HG03108 (cell line): ENCODE data around the gene SUPT4H1.

Experiments used
- ATAC-seq: cut with Tn5 transposase; IDR thresholded peaks from one replicate; pipeline ENCODE4 v1.9.1; 2021; ENCODE audit warnings: moderate library complexity; ENCODE audit not compliant: unreplicated experiment

Gene SUPT4H1

DNA sequence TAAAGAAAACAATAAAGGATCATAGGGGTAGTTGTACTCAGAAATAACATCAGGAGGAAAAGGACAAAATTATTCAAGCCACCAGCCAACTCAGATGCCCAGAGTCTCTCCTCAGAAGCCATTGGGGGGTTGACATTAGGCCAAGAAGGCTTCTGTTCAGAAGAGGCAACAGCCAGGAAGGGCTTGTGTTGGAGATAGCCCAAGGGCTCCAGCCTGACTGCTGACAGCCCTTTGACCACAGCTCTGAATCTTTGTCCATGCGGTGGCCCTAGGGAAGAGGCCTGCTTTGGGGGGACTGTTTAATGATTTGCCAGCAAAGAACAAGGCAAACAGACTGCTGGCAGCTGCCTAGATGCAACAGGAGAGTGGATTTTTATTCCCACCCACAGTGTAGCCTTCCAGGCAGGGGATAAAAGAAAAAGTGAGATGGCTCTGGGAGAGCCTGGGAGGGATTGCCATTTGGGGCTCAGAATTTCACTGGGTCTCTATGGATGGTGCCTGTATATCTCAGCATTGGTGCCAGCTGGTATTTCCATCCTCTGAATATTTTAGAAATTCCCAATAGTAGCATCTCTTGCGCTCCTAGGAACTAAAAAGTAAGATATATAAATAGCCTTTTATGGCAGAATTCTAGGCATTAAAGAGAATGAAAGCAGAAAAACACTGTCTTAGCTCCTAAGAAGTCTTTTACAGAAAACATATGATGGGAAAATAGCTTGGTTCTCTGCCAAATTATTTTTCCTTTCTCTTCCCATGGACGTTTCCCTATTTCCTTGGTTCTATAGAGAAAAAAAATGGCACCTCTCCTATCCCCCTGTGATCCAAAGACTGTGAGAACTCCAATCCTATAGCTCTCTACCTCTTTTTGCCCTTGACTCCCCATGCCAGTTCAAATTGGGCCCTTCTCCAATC, 29.4 kb upstream of the SUPT4H1 start:
- ATAC-seq, result no peak

GRCh38 chr17:58380207-58381123, 28.5 kb upstream of the SUPT4H1 start:
- ATAC-seq, result no peak

- no peak for ATAC-seq
Measured at GRCh38 chr17:58379511-58379824, 27.5 kb upstream of the SUPT4H1 start.

DNA sequence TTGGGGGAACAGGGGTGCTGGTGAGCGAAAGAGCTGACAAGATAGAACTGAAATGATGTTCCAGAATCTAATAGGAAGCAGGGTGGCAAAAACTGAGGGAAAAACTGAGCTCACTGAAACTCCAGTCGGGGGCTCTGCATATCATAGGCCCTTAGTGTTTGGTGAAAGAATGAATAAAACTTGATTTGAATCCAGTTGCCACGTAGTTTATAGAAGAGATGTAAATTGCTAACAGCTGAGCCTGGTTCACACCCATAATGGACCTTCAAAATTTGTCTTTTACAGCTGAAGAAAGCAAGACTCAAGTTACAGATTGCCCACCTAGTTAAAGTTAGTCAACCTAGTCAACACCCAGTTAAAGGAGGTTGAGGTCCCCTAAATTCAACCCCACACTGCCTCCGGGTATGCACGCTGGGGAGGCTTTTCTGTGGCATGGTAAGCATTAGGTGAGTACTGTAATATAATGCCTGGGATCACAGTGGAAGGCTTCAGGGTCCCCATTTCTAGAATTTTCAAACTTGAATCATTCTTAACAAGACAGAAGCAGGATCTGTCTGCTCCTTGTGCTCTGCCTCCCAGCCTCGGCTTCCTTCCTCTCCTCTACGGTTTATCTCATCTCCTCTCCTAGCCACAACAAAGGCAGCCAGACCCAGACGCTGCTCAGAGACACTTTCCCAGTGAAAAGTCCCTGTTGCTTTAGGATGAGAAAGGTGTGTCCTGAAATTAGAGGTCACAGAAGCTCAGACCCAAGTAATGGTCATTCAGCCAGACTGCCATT, 26.9 kb upstream of the SUPT4H1 start:
- no peak for ATAC-seq

- ATAC-seq, result no peak
Measured at GRCh38 chr17:58377661-58378060, 25.7 kb upstream of the SUPT4H1 start.

DNA sequence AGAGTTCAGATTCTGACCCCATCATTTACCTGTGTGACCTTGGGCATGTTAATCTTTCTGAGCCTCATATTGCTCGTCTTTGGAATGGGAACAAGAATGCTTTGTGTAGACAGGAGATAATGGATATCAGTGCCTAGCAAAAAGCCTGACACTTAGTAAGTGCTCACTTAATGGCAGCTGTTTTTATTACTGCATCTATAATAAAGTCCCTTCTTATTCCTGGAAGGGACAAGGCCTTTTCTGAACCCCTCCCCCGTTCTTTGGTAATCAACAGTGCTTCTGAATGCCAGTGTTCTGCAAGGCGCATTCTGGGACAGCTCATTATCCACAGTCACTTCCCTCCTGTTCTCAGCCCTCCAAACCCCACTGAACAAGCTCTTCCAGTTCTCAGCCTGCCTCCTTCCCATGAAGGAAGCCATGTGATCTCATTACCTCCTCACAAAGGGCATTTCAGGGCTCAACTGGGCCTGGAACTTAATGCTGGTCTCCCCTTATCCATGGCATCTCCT, 25.1 kb upstream of the SUPT4H1 start:
- ATAC-seq, result no peak

GRCh38 chr17:58376472-58377000, 24.5 kb upstream of the SUPT4H1 start:
- no peak for ATAC-seq

GRCh38 chr17:58375811-58376210, 23.8 kb upstream of the SUPT4H1 start:
- ATAC-seq, result no peak

DNA sequence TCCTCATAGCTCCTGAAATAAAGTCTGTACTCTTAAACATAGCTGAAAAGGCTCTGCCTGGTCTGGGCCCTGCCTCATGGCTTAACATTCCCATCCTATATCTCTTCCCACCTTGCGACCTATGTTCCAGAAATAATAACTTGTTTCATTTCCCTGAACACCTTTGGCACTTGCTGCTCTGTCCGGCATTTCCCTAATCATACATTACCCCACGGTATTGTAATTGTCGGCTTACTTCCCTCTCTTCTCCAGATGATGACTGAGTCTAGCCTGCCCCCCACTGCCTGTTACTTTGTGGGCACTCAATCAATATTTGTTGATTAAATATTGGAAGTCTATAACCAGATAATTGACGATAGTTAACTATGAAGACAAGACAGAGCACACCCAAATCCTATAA, 23.3 kb upstream of the SUPT4H1 start:
- no peak for ATAC-seq

DNA sequence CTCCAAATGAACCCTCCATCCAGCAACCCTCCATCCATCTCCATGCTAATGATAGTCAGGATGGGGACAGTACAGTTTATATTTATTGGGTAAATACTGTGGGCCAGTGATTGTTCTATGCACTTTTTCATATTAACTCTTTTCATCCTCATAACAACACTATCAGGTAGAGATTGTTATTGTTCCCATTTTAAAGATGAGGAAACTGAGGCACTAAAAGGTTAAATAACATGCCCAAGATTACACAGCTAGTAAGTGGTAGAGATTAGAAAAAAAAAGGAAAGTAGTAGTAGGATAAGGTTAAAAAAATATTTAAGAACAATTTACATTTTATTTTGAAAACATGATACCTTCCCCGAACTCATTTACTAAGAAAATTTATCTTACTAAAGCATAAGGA, 21.9 kb upstream of the SUPT4H1 start:
- ATAC-seq, result no peak

- ATAC-seq, result no peak
Measured at GRCh38 chr17:58373003-58373402, 21.0 kb upstream of the SUPT4H1 start.

GRCh38 chr17:58371300-58371950, 19.4 kb upstream of the SUPT4H1 start:
- ATAC-seq, result no peak

DNA sequence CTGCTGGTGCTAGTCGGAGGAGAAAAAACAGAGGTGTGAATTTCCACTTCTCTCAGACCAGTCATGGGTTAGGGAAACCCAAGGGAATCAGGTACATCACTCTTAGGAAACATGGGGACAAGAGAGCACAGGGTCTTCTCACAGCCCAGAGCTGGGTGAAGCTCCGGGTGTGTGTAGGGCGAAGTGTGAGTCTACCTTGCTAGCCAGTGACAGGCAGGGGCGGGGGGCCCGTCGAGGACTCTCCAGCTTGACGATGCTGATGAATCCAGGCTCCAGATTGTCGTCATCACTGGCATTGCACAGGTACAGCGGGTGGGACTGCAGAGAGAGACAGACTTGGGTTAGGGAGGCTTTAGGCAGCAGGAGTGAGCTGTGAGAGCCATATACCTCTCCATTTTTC, 18.7 kb upstream of the SUPT4H1 start:
- ATAC-seq, result no peak

DNA sequence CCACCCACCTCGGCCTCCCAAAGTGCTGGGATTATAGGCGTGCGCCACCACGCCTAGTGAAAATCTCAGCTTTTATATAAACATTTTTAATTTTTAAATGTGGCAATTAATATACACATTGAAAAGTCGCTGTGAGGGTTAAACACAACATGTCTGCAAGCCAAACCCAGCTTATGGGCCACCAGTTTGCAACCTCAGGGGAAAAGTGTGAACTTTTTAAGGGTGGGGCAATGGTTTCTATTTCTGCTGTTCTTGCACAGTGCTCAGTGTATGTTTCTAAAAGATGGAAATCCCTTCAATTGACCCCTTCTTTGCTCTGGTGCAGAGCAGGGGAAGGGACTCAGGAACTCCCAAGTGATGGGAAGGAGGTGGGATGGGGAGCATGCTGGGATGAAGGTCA, 18.3 kb upstream of the SUPT4H1 start:
- no peak for ATAC-seq

GRCh38 chr17:58369214-58370031, 17.4 kb upstream of the SUPT4H1 start:
- ATAC-seq, result no peak

DNA sequence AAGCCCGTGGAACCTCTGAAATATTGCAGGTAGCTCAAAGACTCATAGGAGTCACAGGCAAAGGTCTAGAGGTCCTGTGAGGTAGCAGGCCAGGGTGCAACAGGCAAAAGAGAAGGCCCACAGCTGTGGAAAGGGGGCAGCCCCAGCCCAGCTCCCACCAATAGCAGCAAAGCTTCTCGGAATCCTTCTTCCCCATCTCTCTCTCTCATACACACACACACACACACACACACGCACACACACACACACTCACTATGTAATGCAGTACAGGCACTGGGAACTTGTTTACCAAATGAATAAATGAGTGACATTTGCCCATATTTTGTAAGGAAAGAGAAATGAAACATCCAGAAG, 16.8 kb upstream of the SUPT4H1 start:
- ATAC-seq, result no peak

GRCh38 chr17:58367461-58367860, 15.5 kb upstream of the SUPT4H1 start:
- ATAC-seq, result no peak

GRCh38 chr17:58365980-58366595, 14.1 kb upstream of the SUPT4H1 start:
- ATAC-seq, result no peak
